HG03103 (cell line): ENCODE data around the gene GLIPR1L2.
A peak's percentile ranks its signal among the peaks of the same experiment; 100 is the strongest.
"Not testable (repeated sequence)": the region's sequence is repeated elsewhere in the genome, so short reads cannot be mapped to it uniquely, and the experiment has no call there.

Experiments
- ATAC-seq: cut with Tn5 transposase; IDR thresholded peaks from one replicate; pipeline ENCODE4 v1.9.1; 2021; ENCODE audit warnings: low read depth; ENCODE audit not compliant: unreplicated experiment

The GLIPR1L2 gene

DNA sequence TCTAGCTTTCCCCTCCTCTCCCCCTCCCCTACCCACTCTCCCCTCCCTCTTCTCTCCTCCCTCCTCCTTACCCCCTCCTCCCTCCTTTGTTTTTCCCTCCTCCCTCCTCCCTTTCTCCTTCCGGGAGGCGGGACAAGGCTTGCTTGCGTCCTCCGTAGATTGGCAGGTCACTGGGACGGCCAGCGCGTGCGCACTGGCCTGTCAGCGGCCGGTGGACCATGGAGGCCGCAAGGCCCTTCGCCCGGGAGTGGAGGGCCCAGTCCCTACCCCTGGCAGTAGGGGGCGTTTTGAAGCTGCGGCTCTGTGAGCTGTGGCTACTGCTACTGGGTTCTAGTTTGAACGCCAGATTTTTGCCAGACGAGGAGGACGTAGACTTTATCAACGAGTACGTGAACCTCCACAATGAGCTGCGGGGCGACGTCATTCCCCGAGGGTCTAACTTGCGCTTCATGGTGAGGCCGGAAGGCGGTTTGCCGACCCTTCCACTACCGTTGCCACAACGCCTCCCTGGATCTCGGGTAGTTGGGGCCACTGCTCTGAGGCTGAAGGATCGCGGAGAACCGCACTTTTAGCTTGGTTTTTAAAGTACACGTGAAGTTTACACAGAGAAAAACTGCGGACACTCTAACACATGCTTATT is at the start of gene GLIPR1L2:
GLIPR1L2 (plus strand) TSS at position 191 of the 640 bp plus-strand sequence; CDS start at position 219, 28 bp downstream.
- peak; percentile 93 for ATAC-seq

DNA sequence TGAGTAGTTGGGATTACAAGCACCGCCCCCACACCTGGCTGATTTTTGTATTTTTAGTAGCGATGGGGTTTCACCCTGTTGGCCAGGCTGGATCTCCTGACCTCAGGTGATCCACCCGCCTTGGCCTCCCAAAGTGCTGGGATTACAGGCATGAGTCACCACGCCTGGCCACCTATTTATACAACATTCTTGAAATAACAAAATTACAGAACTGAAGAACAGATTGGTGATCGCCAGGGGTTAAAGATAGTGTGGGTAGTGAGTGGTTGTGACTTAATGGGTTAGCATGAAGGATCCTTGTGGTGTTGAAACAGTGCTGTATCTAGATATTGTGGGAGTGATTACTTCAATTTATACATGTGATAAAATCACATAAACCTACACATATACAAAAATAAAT is 49.0 kb upstream of the GLIPR1L2 start:
- ATAC-seq: no peak

DNA sequence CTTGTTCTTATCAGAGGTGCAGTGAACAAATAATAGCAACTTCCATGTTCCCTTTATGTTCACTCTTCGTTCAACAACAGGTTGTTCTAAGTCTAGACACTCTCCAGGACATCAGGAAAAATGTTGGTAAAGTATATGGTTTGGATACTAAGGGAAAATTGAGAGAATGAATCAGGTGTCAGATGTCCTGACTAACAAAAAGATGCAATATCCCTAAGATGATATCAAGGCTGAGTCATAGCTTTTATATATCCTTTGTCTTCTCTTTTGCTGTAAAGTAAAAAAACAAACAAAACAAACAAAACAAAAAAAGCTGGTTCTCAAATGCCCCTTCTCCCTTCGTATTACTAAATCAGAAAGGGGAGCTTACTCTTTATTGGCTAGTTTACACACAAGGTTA is 45.4 kb upstream of the GLIPR1L2 start:
- ATAC-seq: no peak

DNA sequence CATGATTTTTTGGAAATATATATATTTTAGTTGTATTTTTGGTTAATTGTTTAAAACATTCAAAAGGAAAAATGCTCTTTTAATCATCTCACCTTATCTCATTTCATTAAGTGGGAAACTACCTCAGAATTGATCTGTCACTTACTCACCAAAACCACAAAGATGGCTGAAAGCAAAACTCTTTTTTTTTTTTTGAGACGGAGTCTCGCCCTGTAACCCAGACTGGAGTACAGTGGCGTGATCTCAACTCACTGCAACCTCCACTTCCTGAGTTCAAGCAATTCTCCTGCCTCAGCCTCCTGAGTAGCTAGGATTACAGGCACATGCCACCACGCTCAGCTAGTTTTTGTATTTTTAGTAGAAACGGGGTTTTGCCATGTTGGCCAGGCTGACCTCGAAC is 44.7 kb upstream of the GLIPR1L2 start:
- ATAC-seq: not testable (repeated sequence)

DNA sequence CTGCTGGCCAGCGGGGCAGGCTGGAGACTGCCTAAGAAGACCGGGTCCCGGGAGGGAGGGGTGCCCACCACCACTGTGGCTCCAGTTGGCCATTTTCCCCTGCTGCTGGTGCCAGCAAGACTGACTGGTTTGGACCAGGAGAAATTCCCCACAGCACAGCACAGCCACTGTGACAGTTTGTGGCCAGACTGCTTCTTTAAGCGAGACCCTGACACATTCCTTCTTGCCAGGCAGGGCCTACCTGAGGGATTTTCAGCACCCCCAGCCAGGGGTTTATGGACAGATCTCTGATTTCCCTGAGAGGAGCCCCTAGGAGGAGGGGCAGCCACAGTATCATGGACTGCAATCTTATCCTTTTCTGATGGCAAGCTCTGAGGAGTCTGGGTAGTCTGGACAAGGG is 40.9 kb upstream of the GLIPR1L2 start:
- ATAC-seq: no peak

DNA sequence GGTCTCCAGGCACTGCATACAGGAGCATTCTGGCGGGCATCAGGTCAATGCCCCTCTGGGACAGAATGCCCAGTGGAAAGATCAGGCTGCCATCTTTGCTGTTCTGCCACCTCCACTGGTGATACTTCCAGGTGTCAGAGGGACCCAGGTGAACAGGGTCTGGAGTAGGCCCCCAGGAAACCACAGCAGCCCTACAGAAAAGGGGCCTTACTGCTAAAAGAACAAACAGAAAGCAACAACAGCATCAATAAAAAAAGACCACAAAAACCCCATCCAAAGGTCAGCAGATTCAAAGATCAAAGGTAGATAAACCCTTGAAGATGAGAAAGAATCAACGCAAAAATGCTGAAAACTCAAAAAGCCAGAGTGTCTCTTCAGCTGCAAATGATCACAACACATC is 40.5 kb upstream of the GLIPR1L2 start:
- no peak for ATAC-seq

DNA sequence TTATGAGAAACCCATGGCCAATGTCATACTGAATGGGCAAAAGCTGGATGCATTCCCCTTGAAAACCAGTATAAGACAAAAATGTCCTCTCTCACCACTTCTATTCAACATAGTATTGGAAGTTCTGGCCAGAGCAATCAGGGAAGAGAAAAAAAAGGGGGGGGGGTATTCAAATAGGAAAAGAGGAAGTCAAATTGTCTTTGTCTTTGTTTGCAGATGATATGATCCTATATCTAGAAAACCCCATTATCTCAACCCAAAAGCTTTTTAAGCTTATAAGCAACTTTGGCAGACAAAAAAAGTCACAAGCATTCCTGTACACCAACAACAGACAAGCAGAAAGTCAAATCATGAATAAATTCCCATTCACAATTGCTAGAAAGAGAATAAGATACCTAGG is 36.9 kb upstream of the GLIPR1L2 start:
- ATAC-seq: no peak

DNA sequence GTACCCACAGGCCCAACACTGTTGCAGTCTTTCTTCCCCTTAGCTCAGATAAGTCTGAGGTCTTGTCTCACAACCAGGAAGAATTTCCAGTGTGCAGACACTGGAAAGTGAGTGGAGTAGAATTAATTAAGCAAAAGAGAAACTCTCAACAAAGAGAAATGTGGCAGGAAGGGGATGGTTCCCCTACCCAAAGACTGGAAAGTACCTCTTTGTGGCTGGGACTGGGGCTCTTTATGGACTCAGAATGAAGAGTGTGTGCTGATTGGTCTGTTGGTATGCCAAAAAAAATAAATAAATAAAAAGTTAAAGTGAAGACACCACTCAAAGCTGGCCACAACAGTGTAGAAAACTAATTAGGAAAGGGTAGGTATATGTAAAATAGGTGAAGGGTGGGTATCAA is 30.0 kb upstream of the GLIPR1L2 start:
- no peak for ATAC-seq

DNA sequence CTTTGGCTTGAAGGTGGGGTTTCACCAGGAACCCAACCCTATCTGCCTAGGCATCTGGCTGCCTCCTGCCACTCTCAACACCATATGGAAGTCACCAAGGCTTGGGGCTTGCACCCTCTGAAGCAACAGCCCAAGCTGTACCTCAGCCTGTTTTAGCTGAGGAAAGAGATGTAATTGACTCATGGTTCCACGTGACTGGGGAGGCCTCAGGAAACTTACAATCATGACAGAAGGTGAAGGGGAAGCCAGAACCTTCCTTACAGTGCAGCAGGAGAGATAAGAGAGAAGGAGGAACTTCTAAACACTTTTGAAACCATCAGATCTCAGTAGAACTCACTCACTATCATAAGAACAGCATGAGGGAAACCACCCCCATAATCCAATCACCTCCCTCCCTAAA is 29.5 kb upstream of the GLIPR1L2 start:
- no peak for ATAC-seq

DNA sequence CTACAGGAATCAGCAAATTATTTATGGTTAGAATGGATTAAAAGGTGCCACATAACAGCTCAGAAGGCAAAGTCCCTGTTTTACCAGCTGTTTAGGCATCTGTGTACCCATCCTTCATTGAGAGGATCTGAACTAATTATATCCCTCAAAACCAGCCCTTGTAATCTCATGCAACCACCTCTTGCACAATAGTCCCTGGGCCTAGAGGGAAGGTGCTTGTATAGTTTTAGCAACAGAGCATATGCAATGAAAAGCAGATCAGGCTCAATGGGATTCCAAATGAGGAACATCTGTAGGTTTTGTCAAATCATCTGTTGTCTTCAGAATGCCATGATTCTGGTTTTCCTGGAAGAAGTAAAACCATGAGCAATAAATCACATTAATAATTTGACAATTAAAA is 26.0 kb upstream of the GLIPR1L2 start:
- ATAC-seq: no peak

DNA sequence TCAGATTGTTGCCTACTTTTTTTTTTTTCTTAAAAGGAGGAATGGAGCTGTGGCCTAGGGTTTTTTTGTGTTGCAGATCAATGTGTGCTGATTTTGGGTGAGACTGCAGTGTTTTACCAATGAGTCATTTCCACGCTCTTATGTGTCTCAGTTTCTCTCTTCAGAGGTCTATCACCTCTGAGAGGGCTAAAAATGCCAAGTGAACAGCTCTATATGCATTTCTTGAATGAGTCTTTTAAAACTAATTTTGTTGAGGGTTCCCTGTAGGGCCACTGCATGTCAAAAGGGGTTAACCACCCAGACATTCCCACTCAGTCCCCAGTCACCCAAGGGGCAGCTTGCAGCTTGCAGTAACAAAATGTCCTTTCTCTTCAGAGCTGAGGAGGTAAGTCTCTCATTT is 24.3 kb upstream of the GLIPR1L2 start:
- ATAC-seq: peak; percentile 66

DNA sequence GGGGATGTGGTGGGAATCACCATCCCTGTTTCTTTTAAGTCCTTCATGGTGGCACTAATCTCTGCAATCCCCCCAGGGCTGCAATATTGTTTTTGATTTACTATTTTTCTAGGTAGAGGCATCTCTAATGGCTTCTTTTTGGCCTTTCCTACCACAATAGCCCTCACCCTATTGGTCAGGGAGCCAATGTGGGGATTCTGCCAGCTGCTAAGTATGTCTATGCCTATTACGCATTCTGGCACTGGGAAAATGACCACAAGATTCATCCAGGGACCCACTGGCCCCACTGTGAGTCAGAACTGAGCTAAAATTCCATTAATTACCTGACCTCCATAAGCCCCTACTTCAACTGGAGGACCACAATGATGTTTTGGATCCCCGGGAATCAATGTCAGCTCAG is 15.9 kb upstream of the GLIPR1L2 start:
- no peak for ATAC-seq

DNA sequence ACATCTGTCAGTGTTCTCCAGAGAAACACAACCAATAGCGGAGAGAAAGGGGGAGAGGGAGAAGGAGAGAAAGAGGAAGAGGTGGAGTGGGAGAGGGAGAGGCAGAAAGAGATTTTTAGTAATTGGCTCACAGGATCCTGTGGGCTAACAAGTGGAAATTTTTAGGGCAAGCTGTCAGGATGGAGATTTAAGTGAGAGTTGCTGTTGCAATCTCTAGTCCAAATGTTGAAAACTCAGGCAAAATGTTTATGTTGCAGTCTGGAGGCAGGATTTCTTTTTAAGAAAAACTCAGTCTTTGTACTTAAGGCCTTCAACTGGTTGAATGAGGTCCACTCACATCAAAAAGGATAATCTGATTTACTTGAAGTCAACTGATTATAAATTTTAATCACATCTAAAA is 12.5 kb upstream of the GLIPR1L2 start:
- no peak for ATAC-seq

DNA sequence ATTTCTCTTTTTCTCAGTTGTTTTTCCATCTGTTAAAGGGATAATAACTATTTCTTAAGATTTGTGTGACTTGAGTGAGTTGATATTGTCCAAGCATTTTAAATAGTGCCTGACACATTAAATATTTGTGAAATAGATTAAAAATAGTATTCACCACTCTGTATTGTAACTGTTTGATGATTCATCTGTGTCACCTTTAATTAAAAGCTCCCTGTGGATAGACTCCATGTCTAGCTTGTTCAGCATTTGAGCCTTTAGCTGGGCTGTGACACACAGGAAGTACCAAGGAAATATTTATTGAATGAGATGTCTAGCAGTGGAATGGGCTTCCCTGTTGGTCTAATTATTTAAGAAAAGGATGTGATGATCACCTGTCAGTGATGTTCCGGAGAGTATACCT is 1.8 kb upstream of the GLIPR1L2 start:
- no peak for ATAC-seq

DNA sequence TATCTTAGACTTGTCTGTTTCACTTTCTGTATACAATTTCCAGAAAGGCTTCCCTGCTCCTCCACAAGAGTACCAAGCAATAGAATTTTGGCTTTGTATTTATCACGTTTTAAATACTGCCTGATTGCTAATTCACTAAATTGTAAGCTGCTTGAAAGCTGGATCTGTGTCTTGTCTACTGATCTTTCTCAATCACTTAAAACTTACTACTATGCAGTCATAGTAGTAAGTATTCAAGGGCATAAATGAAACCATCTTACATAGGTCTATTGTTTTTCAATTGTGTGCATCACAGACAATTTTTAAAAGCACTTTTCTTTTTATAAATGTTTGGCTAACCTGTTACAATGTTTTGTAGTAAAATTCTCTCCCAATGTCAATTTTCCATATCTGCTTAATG is 1.2 kb upstream of the GLIPR1L2 start:
- ATAC-seq: no peak

DNA sequence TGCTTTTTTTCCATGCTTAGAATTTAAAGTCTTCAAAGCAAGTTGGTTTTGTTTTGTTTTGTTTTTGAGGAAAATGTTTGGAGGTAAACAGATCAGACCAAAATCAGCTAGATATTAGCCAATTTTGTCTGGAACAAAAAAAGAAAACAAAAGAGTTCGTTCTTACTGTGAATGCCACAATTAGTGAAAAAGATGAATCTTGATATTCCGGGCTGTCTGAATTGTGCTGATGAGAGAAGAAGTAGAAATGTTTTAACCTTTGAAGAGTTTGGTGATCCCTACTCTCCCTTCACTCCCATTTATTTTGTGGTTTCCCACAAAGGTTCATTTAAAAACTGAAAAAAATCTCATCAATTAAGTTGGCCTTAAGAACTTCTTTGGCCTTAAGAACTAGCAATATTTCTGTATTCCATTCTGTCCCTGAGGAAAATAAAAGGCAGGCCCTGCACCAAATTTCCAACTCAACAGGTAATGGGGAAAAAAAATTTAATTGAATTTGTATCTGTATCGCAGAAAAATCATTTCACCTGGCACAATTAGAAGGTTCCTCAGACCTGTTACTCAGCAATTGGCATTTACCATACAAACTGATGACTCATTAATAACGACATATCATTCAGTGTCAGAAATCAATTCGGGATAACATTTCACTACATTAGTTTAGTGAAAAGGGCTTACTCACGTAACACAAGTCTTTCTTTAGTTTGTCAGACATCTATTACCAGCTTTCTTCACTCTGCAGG is 562 bp upstream of the GLIPR1L2 start:
- ATAC-seq: no peak

DNA sequence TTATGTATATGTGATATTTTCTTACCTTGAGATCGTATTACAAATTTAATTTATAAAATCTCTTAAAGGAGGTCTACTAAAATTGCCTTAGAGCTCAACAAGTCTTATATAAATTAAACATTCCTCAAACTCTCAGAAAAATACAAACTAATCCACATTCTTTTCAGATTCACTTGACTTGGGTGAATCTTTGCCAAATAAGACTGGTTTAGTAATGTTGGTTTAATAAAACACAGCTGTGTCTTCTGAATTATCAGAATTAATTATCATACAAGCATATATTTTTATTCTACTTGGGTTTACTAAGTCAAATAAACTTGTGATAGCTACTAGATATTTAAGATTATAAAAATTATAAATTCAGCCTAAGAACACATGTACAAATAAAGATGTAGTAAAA is 13.3 kb downstream of the GLIPR1L2 start:
- ATAC-seq: no peak

DNA sequence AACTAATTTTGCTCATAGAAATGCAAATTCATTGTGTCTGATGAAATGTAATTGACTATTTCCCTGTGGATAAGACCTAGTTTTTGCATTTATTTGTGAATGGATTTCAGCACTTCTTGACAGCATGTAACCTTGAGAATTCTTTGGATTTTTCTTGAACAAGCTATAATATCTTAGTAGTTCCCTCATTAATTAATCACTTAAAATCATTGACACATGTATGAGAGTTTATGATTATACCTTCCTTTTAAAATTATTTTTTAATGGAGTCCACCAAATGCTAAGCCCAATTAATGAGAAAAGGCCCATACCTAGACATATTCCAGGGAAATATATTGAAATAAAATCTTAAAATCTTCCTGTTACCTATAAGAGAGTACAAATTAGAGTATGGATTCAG is 16.8 kb downstream of the GLIPR1L2 start:
- no peak for ATAC-seq

DNA sequence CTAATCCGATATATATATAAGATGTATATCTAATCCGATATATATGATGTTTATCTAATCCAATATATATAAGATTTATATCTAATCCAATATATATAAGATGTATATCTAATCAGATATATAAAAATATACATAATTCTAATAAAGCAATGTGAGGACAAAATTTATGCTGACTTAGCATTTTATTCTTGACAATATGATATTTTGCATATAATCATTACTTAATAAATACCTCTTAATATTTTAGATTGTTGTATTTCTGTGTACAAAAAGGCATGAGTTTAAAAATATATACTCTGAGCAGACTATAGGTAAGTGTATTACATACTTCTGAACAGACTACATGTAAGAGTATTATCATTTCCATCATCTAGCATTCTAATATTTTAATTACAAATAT is 18.9 kb downstream of the GLIPR1L2 start:
- no peak for ATAC-seq

DNA sequence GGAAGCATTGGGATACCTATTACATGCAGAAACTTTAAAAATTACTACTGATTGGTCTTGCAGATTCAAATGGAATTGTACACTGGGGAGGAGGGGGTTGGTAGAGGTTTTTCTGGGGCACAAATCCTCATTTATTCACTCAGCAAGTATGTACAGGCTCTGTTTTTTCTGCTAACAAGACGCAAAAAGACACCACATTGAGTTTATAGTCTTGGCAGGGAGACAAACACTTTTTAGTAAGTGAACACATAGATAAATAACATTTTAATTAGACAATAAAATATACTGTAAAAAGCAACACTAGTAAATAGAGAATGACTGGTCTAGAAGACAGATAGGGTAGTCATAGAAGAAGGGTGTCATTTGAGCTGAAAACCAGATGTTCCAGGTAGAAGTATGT is 23.8 kb downstream of the GLIPR1L2 start:
- no peak for ATAC-seq

DNA sequence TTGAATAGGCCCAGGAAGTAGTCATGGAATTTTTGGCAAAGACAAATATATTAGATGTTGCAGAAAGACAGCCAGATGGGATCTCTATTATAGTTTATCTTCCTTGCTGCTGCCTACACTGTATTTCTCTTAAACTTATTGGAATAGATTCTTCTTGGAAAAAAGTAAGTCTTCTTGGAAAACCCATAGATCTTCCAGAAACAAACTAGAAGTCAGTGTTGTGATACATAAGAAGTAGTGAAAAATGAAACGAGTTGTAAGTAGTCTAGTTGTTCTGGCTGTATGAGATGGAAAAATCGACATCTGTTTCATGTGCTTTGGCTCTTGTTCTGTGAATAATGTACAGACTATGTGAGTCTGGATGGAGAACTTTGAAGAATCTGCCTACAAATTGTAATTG is 29.0 kb downstream of the GLIPR1L2 start:
- ATAC-seq: no peak

DNA sequence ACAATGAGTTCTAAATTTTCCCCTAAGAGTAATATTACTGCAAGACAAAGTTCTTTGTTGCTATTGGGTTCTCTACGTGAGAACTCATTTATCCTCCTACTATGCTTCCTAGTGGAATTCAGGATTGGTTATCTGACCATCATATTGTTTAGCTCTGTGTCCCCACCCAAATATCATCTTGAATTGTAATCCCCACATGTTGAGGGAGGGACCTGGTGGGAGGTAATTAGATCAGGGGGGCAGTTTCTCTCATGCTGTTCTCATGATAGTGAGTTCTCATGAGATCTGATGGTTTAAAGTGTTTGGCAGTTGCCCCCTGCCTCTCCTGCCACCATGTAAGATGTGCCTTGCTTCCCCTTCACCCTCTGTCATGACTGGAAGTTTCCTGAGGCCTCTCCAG is 36.6 kb downstream of the GLIPR1L2 start:
- no peak for ATAC-seq
